NB4 (cell line): ENCODE results near the gene PROB1.

Experiments used
- CTCF ChIP-seq: IDR thresholded peaks from one replicate; pipeline ENCODE4 v1.5.1; 2012; ENCODE audit warnings: low read depth, low read length
- POLR2A ChIP-seq: IDR thresholded peaks from 2 replicates; pipeline ENCODE4 v1.6.1; 2011; ENCODE audit warnings: mild to moderate bottlenecking; ENCODE audit not compliant: insufficient read length; ENCODE audit errors: extremely low read depth

GRCh38 chr5:139394654-139395566 is at the start of gene PROB1:
- TF ChIP-seq POLR2A (no peak), CTCF (no peak)
